ENCODE measurements around the gene TAC3. TPM values are rescaled to one million over a fixed set of nuclear protein-coding genes. Genes with fewer than 3 reads are reported as not detected.

The TAC3 gene
- total and polyA plus RNA-seq, 2 of the 8 experiments (the other 6 are each of a cell fraction or from before 2014, with no cell fraction given) = 9.7 to 45.3 TPM

- no peak for TF ChIP-seq RBBP5 (IDR thresholded peaks at IDR 0.05; ENCODE audit: borderline replicate concordance, low read depth, low read length)
- TF ChIP-seq HDAC6 (IDR thresholded peaks at IDR 0.05; ENCODE audit: low read depth, low read length) = no peak
- no peak for TF ChIP-seq ATF2 (IDR thresholded peaks at IDR 0.05; ENCODE audit: low read length)
- TF ChIP-seq NANOG (IDR thresholded peaks at IDR 0.05; ENCODE audit: insufficient read depth, low read depth, low read length, poor library complexity, severe bottlenecking) = no peak
- TF ChIP-seq CTBP2 (IDR thresholded peaks at IDR 0.05; ENCODE audit: borderline replicate concordance, insufficient read depth, insufficient read length, low read length) = no peak
Observed at GRCh38 chr12:56995201-56995929, 21.0 kb downstream of the TAC3 start (continued).

Measured in H1 (cell line).